GM10847 (cell line): ENCODE measurements around the gene MBD2.

Experiments
- POLR2A ChIP-seq: IDR thresholded peaks from 2 replicates; pipeline ENCODE4 v1.6.1; 2011; ENCODE audit not compliant: insufficient read length; ENCODE audit errors: extremely low read depth

MBD2 gene

GRCh38 chr18:54183390-54183789 is 41.1 kb downstream of the MBD2 start:
- no peak for TF ChIP-seq POLR2A

GRCh38 chr18:54181856-54182602 is 42.4 kb downstream of the MBD2 start:
- no peak for TF ChIP-seq POLR2A

GRCh38 chr18:54173980-54174630 is 50.4 kb downstream of the MBD2 start:
- TF ChIP-seq POLR2A: no peak

- TF ChIP-seq POLR2A: no peak
These were observed 51.2 kb downstream of the MBD2 start for GRCh38 chr18:54173250-54173649.

- TF ChIP-seq POLR2A: no peak
These were observed 54.8 kb downstream of the MBD2 start for GRCh38 chr18:54169431-54170403.

- no peak for TF ChIP-seq POLR2A
These were observed 59.0 kb downstream of the MBD2 start for GRCh38 chr18:54165450-54165849.

- no peak for TF ChIP-seq POLR2A
These were observed 61.0 kb downstream of the MBD2 start for GRCh38 chr18:54163453-54163852.

- TF ChIP-seq POLR2A: no peak
These were observed 62.0 kb downstream of the MBD2 start for GRCh38 chr18:54162431-54162830.

GRCh38 chr18:54161267-54161666 is 63.2 kb downstream of the MBD2 start:
- TF ChIP-seq POLR2A: no peak

GRCh38 chr18:54159906-54160305 is 64.6 kb downstream of the MBD2 start:
- TF ChIP-seq POLR2A: no peak

- TF ChIP-seq POLR2A: no peak
These were observed 66.7 kb downstream of the MBD2 start for GRCh38 chr18:54157646-54158385.

GRCh38 chr18:54155412-54155811 is 69.1 kb downstream of the MBD2 start:
- TF ChIP-seq POLR2A: no peak

GRCh38 chr18:54154231-54154630 is 70.2 kb downstream of the MBD2 start:
- TF ChIP-seq POLR2A: no peak

GRCh38 chr18:54151376-54151775 is 73.1 kb downstream of the MBD2 start:
- no peak for TF ChIP-seq POLR2A

GRCh38 chr18:54150226-54150625 is 74.2 kb downstream of the MBD2 start:
- TF ChIP-seq POLR2A: no peak
